HEK293T (cell line): Measurements from ENCODE around the gene MAGEF1.

Source experiments
- CTCF ChIA-PET: fragments of 350-600 bp; formaldehyde crosslinking; extraction: SDS; loops from one replicate; lab custom pipeline; 2021; ENCODE audit warnings: antibody characterized with exemption, inconsistent platforms; lab: Yijun Ruan, JAX
- POLR2A ChIA-PET: fragments of 350-600 bp; formaldehyde crosslinking; extraction: SDS; loops from one replicate; lab custom pipeline; 2020; ENCODE audit warnings: antibody characterized with exemption, inconsistent platforms; lab: Yijun Ruan, JAX
- DNase-seq: peaks from one replicate; pipeline ENCODE4 v3.0.0; 2012; ENCODE audit warnings: mixed read lengths; ENCODE audit errors: extremely low spot score
- ARNT ChIP-seq: fragments of 450-650 bp; IDR thresholded peaks from 2 replicates; pipeline ENCODE4 v1.6.1; 2017; ENCODE audit warnings: mild to moderate bottlenecking
- BHLHE40 ChIP-seq: fragments of 450-650 bp; IDR thresholded peaks from 2 replicates; pipeline ENCODE4 v1.6.1; 2016; ENCODE audit warnings: mild to moderate bottlenecking, moderate library complexity, borderline replicate concordance
- CTBP1 ChIP-seq: fragments of 450-650 bp; IDR thresholded peaks from 2 replicates; pipeline ENCODE4 v1.6.1; 2016; ENCODE audit warnings: borderline replicate concordance
- ELF4 ChIP-seq: fragments of 450-650 bp; IDR thresholded peaks from 2 replicates; pipeline ENCODE4 v1.6.1; 2017; ENCODE audit warnings: antibody characterized with exemption
- FOXA1 ChIP-seq: fragments of 450-650 bp; IDR thresholded peaks from 2 replicates; pipeline ENCODE4 v1.6.1; 2016; ENCODE audit warnings: mild to moderate bottlenecking
- FOXK2 ChIP-seq: fragments of 450-650 bp; IDR thresholded peaks from 2 replicates; pipeline ENCODE4 v1.6.1; 2016; ENCODE audit warnings: mild to moderate bottlenecking
- FOXM1 ChIP-seq: fragments of 450-650 bp; IDR thresholded peaks from 2 replicates; pipeline ENCODE4 v1.6.1; 2017; ENCODE audit warnings: mild to moderate bottlenecking, borderline replicate concordance
- HDGF ChIP-seq: fragments of 450-650 bp; IDR thresholded peaks from 2 replicates; pipeline ENCODE4 v1.6.1; 2017; ENCODE audit warnings: antibody characterized with exemption, borderline replicate concordance
- L3MBTL2 ChIP-seq: fragments of 450-650 bp; conservative IDR thresholded peaks from 2 replicates; pipeline ENCODE4 v1.6.1; 2016; ENCODE audit warnings: mild to moderate bottlenecking
- LEF1 ChIP-seq: fragments of 450-650 bp; IDR thresholded peaks from 2 replicates; pipeline ENCODE4 v1.6.1; 2017; ENCODE audit warnings: mild to moderate bottlenecking, borderline replicate concordance
- NFRKB ChIP-seq: fragments of 450-650 bp; IDR thresholded peaks from 2 replicates; pipeline ENCODE4 v1.6.1; 2016; ENCODE audit warnings: mild to moderate bottlenecking, moderate library complexity
- SP1 ChIP-seq: fragments of 450-650 bp; IDR thresholded peaks from 2 replicates; pipeline ENCODE4 v1.6.1; 2017
- SUZ12 ChIP-seq: fragments of 450-650 bp; IDR thresholded peaks from 2 replicates; pipeline ENCODE4 v1.6.1; 2016; ENCODE audit warnings: mild to moderate bottlenecking
- TARDBP ChIP-seq: fragments of 450-650 bp; IDR thresholded peaks from 2 replicates; pipeline ENCODE4 v1.6.1; 2016
- ZNF384 ChIP-seq: fragments of 450-650 bp; IDR thresholded peaks from 2 replicates; pipeline ENCODE4 v1.6.1; 2016
- TF ChIP-seq, protein P1 (sequence below): fragments of 450-650 bp; IDR thresholded peaks from 2 replicates; pipeline ENCODE4 v1.6.1; 2016

MAGEF1 gene

DNA sequence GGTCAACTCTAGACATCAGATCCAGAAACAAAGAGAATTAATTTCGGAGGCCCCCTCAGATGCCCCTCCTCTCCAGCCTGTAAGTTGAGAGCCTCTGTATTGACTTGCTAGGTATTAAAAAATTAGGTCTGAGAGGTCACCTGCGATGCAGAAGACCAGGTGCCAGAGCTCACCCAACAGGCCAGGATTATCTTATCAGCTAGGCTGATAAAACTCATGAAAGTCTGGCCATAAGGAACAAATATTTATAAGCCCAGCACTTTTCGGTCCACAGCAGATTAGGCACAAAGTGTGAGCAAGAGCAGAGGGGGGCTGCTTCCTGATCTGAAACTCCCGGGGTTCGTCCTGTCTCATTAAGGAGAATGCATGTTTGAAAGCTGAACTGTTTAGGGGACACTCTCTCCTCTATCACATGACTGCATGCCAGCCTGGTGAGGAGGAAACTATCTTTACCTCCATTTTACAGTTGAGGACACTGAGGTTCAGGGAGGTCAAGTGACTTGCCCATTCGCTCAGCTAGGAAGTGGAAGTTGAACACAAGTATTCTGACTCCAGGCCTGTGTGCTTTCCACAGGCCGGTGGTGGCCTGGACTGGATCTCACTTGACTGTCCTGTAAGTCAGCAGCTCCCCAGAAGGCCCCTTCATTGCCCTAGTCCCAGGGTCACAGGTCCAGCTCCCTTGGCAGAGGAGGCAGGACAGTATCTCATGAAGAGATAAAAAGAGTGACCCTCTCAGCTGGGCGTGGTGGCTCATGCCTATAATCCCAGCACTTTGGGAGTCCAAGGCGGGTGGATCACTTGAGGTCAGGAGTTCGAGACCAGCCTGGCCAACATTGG, 39.6 kb upstream of the MAGEF1 start:
- no peak for TF ChIP-seq NFRKB
- TF ChIP-seq FOXM1 = no peak
- TF ChIP-seq FOXK2 = no peak
- no peak for TF ChIP-seq CTBP1
- TF ChIP-seq HDGF = no peak
- no peak for TF ChIP-seq BHLHE40
- no peak for TF ChIP-seq SP1
- TF ChIP-seq ELF4 = no peak
- TF ChIP-seq ARNT = no peak
- TF ChIP-seq, protein P1, sequence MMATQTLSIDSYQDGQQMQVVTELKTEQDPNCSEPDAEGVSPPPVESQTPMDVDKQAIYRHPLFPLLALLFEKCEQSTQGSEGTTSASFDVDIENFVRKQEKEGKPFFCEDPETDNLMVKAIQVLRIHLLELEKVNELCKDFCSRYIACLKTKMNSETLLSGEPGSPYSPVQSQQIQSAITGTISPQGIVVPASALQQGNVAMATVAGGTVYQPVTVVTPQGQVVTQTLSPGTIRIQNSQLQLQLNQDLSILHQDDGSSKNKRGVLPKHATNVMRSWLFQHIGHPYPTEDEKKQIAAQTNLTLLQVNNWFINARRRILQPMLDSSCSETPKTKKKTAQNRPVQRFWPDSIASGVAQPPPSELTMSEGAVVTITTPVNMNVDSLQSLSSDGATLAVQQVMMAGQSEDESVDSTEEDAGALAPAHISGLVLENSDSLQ = no peak
- no peak for TF ChIP-seq TARDBP
- TF ChIP-seq L3MBTL2 = no peak
- no peak for TF ChIP-seq SUZ12
- CTCF ChIA-PET = interaction anchor here (1.4 kb wide), 1 partner anchor 190 kb away, joined by 7 read pairs; the partner anchor contains the start of gene EPHB3
- no peak for DNase-seq
- POLR2A ChIA-PET = no interaction called here

DNA sequence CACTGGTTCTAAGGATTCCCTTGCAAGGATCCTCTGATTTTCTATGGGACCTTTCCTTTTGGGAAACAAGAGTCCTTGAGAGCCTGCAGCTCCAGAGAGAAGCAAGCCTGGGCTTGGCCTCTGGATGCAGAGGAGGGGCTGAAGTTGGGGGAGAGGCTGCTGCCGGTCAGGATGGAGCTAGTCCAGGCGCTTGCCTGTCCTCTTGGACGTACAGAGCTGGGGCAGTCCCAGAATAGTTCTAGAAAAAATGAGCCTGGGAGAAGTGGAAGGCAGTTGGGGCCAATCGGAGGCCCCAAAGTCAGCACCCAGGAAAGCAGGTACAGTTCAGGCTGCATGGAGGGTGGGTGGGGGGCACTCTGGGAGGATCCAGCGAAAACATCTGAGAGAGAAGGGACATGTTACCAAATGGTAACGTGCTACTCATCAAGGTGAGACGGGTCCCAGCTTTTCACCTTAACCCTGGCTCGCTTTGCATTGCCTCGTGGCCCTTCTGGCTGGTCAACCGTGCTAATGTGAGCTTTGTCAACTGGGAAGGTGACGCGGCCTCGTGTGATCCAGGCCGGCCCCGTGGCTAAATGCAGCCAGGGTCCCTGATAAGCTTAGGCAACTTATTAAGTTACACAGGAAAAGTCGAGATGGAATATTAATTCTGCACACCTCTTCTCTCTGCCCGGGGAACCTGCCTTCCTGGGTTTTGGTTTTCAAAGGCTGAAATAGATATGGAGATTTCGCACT, 38.7 kb upstream of the MAGEF1 start:
- no peak for TF ChIP-seq CTBP1
- TF ChIP-seq, protein P1 = no peak
- TF ChIP-seq FOXK2 = no peak
- TF ChIP-seq TARDBP = no peak
- no peak for TF ChIP-seq ZNF384
- TF ChIP-seq BHLHE40 = no peak
- TF ChIP-seq ARNT = no peak
- TF ChIP-seq FOXM1 = no peak
- no peak for TF ChIP-seq ELF4
- no peak for TF ChIP-seq NFRKB
- TF ChIP-seq FOXA1 = no peak
- TF ChIP-seq SP1 = no peak
- TF ChIP-seq SUZ12 = no peak
- no peak for TF ChIP-seq HDGF
- DNase-seq = no peak
- CTCF ChIA-PET = interaction anchor here (1.4 kb wide), 1 partner anchor 189 kb away, joined by 7 read pairs; the partner anchor contains the start of gene EPHB3
- POLR2A ChIA-PET = interaction anchor here (0.7 kb wide), 1 partner anchor 189 kb away, joined by 3 read pairs; the partner anchor contains the start of gene EPHB3

DNA sequence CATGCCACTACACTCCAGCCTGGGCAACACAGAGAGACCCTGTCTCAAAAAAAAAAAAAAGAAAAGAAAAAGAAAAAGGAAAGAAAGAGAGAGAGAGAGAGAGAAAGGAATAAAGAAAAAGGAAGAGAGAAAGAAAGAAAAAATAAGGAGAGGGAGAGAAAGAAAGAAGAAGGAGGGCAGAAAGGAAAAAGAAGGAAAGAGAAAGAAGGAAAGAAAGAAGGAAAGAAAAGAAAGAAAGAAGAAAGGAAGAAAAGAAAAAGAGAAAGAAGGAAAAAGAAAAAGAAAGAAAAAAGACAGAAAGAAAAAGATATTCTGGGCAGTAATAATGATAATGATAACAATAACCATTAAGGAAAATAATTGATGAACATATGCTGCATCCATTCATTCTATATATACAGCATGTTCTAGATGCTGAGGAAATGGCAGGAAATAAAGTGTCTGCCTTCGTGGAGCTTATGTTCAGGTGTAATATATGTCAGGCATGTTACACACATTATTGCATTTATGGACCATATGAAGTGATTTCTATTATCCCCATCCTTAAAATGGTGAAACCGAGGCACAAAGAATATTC, 37.4 kb upstream of the MAGEF1 start:
- ChIA-PET POLR2A (no interaction called here), CTCF (no interaction called here)
- DNase-seq = no peak
- TF ChIP-seq L3MBTL2 = no peak
- TF ChIP-seq BHLHE40 = no peak
- TF ChIP-seq ZNF384 = no peak
- no peak for TF ChIP-seq ELF4
- no peak for TF ChIP-seq FOXA1
- TF ChIP-seq FOXM1 = no peak
- TF ChIP-seq NFRKB = no peak
- TF ChIP-seq, protein P1 = no peak
- TF ChIP-seq FOXK2 = no peak
- TF ChIP-seq LEF1 = no peak
- no peak for TF ChIP-seq ARNT

DNA sequence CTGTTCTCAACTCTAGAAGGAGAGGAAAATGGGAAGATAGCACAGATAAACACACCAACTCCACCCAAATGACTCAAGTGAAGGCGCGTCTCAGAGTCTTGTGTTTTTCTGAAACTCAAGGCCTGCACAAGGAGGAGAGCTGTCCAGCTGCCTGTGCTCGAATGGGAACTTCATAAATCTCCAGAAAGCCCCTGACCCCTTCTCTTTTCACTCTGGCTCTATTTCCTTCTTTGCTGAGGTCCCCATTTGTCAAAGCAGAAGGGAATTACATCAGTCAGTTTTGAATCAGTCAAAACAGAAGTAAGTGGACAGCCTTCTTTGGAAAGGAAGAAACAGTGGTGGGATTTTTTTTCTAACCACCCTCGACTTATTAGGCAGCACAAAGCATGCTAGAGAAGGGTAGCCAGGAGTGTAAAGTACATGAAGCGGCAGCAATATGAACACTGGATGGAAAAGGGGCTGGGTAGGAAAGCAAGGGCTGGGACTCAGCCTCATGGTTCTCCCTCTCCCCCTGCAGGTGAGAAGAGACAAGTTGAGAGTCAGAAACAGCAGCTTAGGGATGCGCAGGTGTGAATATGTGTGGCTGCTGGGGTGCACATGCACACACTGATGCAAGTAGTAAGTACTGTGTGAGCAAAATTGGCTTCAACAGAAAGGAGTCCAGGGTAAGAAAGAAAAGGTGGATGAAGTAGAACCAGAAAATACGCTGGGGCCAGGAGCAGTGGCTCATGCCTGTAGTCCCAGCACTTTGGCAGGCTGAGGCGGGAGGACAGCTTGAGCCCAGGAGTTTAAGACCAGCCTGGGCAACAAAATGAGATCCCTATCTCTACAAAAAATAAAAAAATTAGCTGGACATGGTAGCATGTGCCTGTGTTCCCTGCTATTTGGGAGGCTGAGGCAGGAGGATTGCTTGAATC, 36.6 kb upstream of the MAGEF1 start:
- TF ChIP-seq LEF1 (no peak), HDGF (no peak), SP1 (no peak), FOXA1 (no peak), FOXK2 (no peak), NFRKB (no peak), TARDBP (no peak), L3MBTL2 (no peak), SUZ12 (no peak), CTBP1 (no peak), ARNT (no peak), ZNF384 (no peak), BHLHE40 (no peak), FOXM1 (no peak), ELF4 (no peak)
- TF ChIP-seq, protein P1 = no peak
- POLR2A ChIA-PET = no interaction called here
- no peak for DNase-seq
- CTCF ChIA-PET = interaction anchor here (1.2 kb wide), 1 partner anchor 187 kb away, joined by 3 read pairs; the partner anchor contains the start of gene EPHB3
